Left hindlimb (tissue), 1 donor: Measurements from ENCODE around the gene ABCA1.
A peak's percentile ranks its signal among the peaks of the same experiment; 100 is the strongest.

ENCODE experiments used
- DNase-seq: peaks from one replicate; pipeline ENCODE4 v3.0.0-alpha.2; 2018

Gene ABCA1

DNA sequence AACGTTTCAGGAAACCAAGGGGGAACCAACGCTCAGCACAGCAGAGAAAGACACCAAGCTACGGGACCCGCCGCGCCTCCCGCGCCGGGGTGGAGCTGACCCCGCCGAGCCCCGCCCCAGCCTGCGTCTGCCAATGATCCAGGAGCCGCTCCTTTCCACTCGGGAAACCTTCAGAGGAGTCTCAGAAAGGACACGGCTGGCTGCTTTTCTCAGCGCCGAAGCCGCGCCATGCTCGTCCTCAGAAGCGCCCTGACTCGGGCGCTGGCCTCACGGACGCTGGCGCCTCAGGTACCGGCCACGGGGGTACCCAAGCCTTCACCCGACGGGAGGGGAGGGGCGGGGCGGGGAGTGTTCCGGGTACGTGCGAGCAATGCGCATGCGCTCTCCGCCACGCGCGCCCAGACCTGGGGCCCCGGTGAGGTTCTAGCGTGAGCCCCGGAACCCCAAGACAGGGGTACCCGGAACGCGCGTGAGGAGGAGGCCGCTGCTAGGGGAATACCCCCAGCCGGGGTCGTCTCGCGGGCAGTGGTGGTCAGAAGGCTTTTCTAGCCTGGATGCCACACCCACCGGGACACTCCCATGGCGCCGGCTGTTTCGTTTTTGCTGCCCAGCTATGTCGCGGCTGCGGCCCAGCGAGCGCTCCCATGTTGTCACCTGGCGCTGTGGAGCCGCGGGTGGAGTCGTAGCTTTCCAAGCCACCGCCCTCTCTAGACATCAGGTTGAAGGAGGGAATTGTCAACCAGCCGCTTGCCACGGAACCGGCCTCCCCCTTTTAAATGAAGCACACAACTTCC, 180.2 kb downstream of the ABCA1 start, which contains the start of gene NIPSNAP3A:
TSS of gene NIPSNAP3A (plus strand) at position 119 of the 794 bp plus-strand sequence. CDS start at position 229, 110 bp downstream.
- peak; percentile 92 for DNase-seq

DNA sequence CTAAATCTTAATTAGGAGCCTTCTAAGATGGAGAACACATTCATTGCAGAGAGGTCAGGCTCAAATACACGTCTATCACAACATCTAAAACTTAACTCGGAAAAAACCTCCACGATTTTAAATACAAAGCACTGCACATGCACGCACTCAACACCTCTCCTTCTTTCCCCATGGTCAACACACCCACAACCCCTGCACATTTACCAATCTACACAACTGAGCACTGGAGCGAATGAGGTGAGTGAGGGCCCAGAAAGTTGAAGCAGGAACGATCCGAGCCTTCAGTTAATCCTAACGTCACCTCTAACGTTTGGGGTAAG, 180.8 kb downstream of the ABCA1 start:
- DNase-seq = no peak

DNA sequence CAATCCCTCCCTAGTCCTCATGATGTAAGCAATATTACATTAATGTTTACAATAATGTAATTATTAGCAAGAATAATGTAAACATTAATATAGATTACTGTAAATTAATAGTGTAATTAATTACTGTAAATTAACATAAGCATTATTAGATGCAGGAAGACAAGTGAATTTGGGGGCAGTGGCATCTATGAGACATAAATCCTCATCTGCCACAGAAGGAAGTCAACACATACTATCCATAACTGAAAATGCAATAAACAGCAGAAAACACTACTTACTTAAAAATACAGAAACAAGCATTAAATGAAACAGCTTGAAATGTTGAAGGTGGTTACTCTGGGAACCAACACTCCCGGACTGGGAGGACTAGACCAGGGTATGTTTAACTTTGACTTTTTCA, 181.2 kb downstream of the ABCA1 start:
- no peak for DNase-seq

DNA sequence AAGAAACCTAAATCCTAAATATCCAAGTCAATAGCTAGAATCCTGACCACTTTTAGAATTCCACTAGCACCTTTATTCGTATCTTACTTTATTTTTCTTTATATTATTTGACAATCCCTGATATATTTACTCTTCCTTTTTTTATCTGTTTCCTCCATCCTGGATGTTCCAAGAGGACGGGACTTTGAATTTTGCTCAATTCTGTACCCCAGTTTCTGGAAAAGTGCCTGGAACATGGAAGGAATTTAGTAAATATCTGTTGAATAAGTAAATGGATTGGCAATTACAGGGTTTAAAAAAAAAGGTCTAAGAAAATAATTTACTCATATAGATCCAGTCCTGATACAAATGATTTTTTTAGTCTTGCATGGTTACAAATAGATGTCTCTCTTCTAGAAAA, 181.7 kb downstream of the ABCA1 start:
- DNase-seq = no peak

DNA sequence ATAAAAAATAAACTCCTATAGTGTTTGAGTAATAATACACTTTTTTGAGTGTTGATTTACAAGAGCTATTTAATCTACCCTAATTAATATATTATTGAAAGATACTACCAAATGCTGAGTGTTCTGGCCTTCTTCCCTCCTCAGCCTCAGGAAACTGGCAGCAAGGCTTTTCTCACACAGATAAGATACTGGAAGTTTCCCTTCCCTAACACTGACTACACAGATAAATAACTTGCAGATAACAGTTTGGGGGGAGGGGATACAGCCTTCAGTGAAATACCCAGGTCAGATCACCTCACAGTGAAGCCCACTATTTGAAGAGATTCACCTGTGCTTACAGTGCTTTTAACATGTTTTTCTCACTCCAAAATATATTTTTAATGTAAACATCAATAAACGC, 182.1 kb downstream of the ABCA1 start:
- no peak for DNase-seq

DNA sequence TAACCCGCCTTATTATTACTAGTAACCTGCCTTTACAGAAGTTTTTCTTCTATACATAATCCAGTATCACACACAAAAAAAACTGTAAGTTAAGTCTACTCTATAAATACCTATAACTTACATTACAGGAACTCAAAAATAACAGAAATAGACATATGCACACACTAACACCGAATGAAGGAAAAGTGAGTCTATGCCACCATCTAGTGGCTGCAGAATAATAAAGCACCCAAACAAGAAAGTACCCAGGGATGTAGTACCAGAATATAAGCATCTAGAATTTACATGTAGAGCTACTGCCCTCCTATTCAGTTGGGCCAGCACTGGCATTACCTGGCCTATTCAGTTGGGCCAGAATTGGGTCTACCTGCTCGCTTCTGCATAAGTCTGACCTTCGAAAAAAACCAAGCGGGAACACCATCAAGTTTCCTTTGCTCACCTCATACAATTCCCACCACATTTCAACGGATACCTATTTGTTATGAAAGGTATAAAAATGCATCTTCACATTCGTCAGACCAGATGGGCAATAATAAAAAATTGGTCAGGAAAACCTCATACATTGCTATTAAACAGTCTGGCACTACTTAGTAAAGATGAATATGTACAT, 184.5 kb downstream of the ABCA1 start:
- DNase-seq = peak; percentile 31

DNA sequence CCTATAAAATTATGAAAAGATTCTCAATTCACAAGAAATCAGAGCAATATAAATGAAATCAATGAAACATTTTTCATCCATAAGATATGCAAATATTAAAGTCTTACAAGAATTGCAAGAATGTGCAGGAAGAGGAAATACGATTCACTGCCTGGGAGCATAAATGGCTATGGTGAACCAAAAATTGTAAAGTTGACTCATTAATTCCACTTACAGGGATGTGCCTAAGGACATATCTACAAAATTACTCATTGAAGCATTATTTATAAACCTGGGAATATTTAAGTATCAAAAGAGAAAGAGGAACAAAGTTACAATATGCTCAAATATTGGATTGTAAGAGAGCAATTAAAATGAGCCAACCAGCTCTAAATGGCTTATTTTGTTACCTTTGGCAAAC, 187.3 kb downstream of the ABCA1 start:
- DNase-seq = no peak

DNA sequence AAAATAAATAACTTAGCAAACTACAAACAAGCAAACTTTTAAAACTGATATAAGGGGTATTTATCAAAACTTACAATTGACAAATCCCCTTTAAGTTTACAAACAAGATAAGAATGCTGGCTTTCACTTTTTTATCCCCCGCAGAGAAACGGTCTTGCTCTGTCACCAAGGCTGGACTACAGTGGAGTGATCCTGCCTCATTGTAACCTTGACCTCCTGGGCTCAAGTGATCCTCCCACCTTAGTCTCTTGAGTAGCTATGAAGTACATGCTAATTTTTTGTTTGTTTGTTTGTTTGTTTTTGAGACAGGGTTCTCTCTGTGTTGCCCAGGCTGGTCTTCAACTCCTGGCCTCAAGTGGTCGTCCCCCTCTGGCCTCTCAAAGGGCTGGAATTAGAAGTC, 189.5 kb downstream of the ABCA1 start:
- DNase-seq = no peak
